Natural killer cell treated with Interleukin-12 subunit alpha and Interleukin-12 subunit beta and Interleukin-15 and Interleukin-18, amount 100 ng/mL, for 72 hours (primary cell): ENCODE results near the gene NFASC. TPM values are rescaled to one million over a fixed set of nuclear protein-coding genes. Genes with fewer than 3 reads are reported as not detected.

ENCODE experiments used
- ATAC-seq, 2 donors: fragments of 150-1000 bp; cut with Tn5 transposase in 1 of 2; sonication (Bioruptor Pico), chemical (Tn5 transposase) in 1 of 2; 2 replicates each; pipeline ENCODE4 v1.10.0; 2021
- DNase-seq: peaks from one replicate; pipeline ENCODE4 v3.0.0; 2022; ENCODE audit warnings: low spot score
- H3K27ac Mint-ChIP-seq, 2 donors: 1 replicate in 1 of 2; 2 replicates in 1 of 2; pipeline ENCODE4 v1.8.0; 2022; ENCODE audit warnings: mixed read lengths in 2 of 2, mild to moderate bottlenecking in 1 of 2, moderate library complexity in 1 of 2
- H3K27me3 Mint-ChIP-seq, 2 donors: 1 replicate in 1 of 2; 2 replicates in 1 of 2; pipeline ENCODE4 v1.8.0; 2022; ENCODE audit warnings: mixed read lengths in 2 of 2
- H3K36me3 Mint-ChIP-seq: one replicate; pipeline ENCODE4 v1.8.0; 2022; ENCODE audit warnings: mixed read lengths
- H3K4me1 Mint-ChIP-seq, 2 donors: 1 replicate in 1 of 2; 2 replicates in 1 of 2; pipeline ENCODE4 v1.8.0; 2022; ENCODE audit warnings: low read depth in 2 of 2, mixed read lengths in 2 of 2, mild to moderate bottlenecking in 1 of 2
- H3K4me3 Mint-ChIP-seq: one replicate; pipeline ENCODE4 v1.8.0; 2022; ENCODE audit warnings: mixed read lengths
- H3K9me3 Mint-ChIP-seq: 2 replicates; pipeline ENCODE4 v1.8.0; 2022; ENCODE audit warnings: mixed read lengths
- total RNA-seq, 2 donors: library from RNA; stranded (reverse); gene quantifications; one replicate each; pipeline ENCODE4 v1.2.3, GENCODE V29; 2022

NFASC gene
- total RNA-seq, 2 donors from 2014 or later, result 0.36 to 0.71 TPM

GRCh38 chr1:204867666-204868339, 2.9 kb upstream of the NFASC start:
- no peak overlapping the region for H3K27ac Mint-ChIP-seq
- no peaks in the 10 kb centered on the region for H3K9me3 Mint-ChIP-seq
- no peak overlapping the region for H3K4me3 Mint-ChIP-seq
- no peak for DNase-seq
- peak in 1 of 2 donors; percentile 38 for ATAC-seq
- no peaks in the 10 kb centered on the region for H3K36me3 Mint-ChIP-seq
- H3K27me3 Mint-ChIP-seq, result peaks cover 3 to 7% of the 10 kb centered on the region in 2 donors
- H3K4me1 Mint-ChIP-seq, result no peaks in the 10 kb centered on the region

GRCh38 chr1:204868340-204868700, 2.3 kb upstream of the NFASC start:
- Mint-ChIP-seq H3K4me1 (no peaks in the 10 kb centered on the region), H3K27ac (no peak overlapping the region), H3K27me3 (peaks cover 3 to 4% of the 10 kb centered on the region in 2 donors), H3K36me3 (no peaks in the 10 kb centered on the region), H3K9me3 (no peaks in the 10 kb centered on the region), H3K4me3 (no peak overlapping the region)
- DNase-seq (no peak), ATAC-seq (peak in 1 of 2 donors; percentile 12)

- Mint-ChIP-seq H3K27me3 (peaks cover 3 to 4% of the 10 kb centered on the region in 2 donors), H3K27ac (no peak overlapping the region), H3K9me3 (no peaks in the 10 kb centered on the region), H3K36me3 (no peaks in the 10 kb centered on the region), H3K4me1 (no peaks in the 10 kb centered on the region), H3K4me3 (no peak overlapping the region)
- ATAC-seq, result no peak
- no peak for DNase-seq
Measured at GRCh38 chr1:204869097-204869496, 1.6 kb upstream of the NFASC start.

- DNase-seq, result no peak
- no peak for ATAC-seq
- no peaks in the 10 kb centered on the region for H3K9me3 Mint-ChIP-seq
Measured at GRCh38 chr1:204871405-204872037, 859 bp downstream of the NFASC start.

GRCh38 chr1:204872262-204872881, 1.7 kb downstream of the NFASC start:
- H3K4me1 Mint-ChIP-seq, result no peaks in the 10 kb centered on the region
- no peak overlapping the region for H3K27ac Mint-ChIP-seq
- H3K9me3 Mint-ChIP-seq, result no peaks in the 10 kb centered on the region
- H3K4me3 Mint-ChIP-seq, result no peak overlapping the region
- H3K36me3 Mint-ChIP-seq, result no peaks in the 10 kb centered on the region
- ATAC-seq (no peak), DNase-seq (no peak)
- peaks cover 17 to 19% of the 10 kb centered on the region in 2 donors for H3K27me3 Mint-ChIP-seq

More at GRCh38 chr1:204871405-204872037, 859 bp downstream of the NFASC start:
- Mint-ChIP-seq H3K4me1 (no peaks in the 10 kb centered on the region), H3K27ac (no peak overlapping the region), H3K27me3 (peaks cover 11% of the 10 kb centered on the region in 2 donors), H3K36me3 (no peaks in the 10 kb centered on the region), H3K4me3 (no peak overlapping the region)

GRCh38 chr1:204873176-204873575, 2.5 kb downstream of the NFASC start:
- H3K27me3 Mint-ChIP-seq, result peaks cover 17 to 27% of the 10 kb centered on the region in 2 donors
- H3K9me3 Mint-ChIP-seq, result no peaks in the 10 kb centered on the region
- ATAC-seq, result no peak
- DNase-seq, result no peak
- H3K4me3 Mint-ChIP-seq, result no peak overlapping the region
- no peak overlapping the region for H3K27ac Mint-ChIP-seq
- no peaks in the 10 kb centered on the region for H3K36me3 Mint-ChIP-seq
- H3K4me1 Mint-ChIP-seq, result no peaks in the 10 kb centered on the region

GRCh38 chr1:204873714-204874113, 3.1 kb downstream of the NFASC start:
- no peak overlapping the region for H3K4me3 Mint-ChIP-seq
- DNase-seq (no peak), ATAC-seq (peak in 1 of 2 donors; percentile 40)
- H3K27me3 Mint-ChIP-seq, result peaks cover 21 to 31% of the 10 kb centered on the region in 2 donors
- no peaks in the 10 kb centered on the region for H3K4me1 Mint-ChIP-seq
- H3K9me3 Mint-ChIP-seq, result no peaks in the 10 kb centered on the region
- H3K27ac Mint-ChIP-seq, result no peak overlapping the region
- no peaks in the 10 kb centered on the region for H3K36me3 Mint-ChIP-seq

GRCh38 chr1:204874274-204874673, 3.6 kb downstream of the NFASC start:
- Mint-ChIP-seq H3K4me3 (no peak overlapping the region), H3K9me3 (no peaks in the 10 kb centered on the region), H3K4me1 (no peaks in the 10 kb centered on the region), H3K27me3 (peaks cover 20 to 31% of the 10 kb centered on the region in 2 donors), H3K36me3 (no peaks in the 10 kb centered on the region), H3K27ac (no peak overlapping the region)
- no peak for ATAC-seq
- DNase-seq, result no peak

- H3K4me1 Mint-ChIP-seq, result no peaks in the 10 kb centered on the region
- H3K4me3 Mint-ChIP-seq, result no peak overlapping the region
- H3K9me3 Mint-ChIP-seq, result no peaks in the 10 kb centered on the region
- DNase-seq, result no peak
- no peak for ATAC-seq
- H3K27ac Mint-ChIP-seq, result no peak overlapping the region
- no peaks in the 10 kb centered on the region for H3K36me3 Mint-ChIP-seq
- peaks cover 23 to 31% of the 10 kb centered on the region in 2 donors for H3K27me3 Mint-ChIP-seq
Measured at GRCh38 chr1:204875255-204875654, 4.6 kb downstream of the NFASC start.

- Mint-ChIP-seq H3K36me3 (no peaks in the 10 kb centered on the region), H3K9me3 (no peaks in the 10 kb centered on the region), H3K27me3 (peaks cover 23 to 31% of the 10 kb centered on the region in 2 donors)
Measured at GRCh38 chr1:204878621-204879234, 8.1 kb downstream of the NFASC start.

GRCh38 chr1:204879351-204879750, 8.7 kb downstream of the NFASC start:
- H3K27ac Mint-ChIP-seq, result no peak overlapping the region
- no peaks in the 10 kb centered on the region for H3K9me3 Mint-ChIP-seq
- H3K36me3 Mint-ChIP-seq, result no peaks in the 10 kb centered on the region
- H3K4me1 Mint-ChIP-seq, result no peaks in the 10 kb centered on the region
- H3K4me3 Mint-ChIP-seq, result no peak overlapping the region
- DNase-seq, result no peak
- ATAC-seq, result no peak
- peaks cover 23 to 32% of the 10 kb centered on the region in 2 donors for H3K27me3 Mint-ChIP-seq

More at GRCh38 chr1:204878621-204879234, 8.1 kb downstream of the NFASC start:
- no peak overlapping the region for H3K4me3 Mint-ChIP-seq
- H3K4me1 Mint-ChIP-seq, result no peaks in the 10 kb centered on the region
- no peak overlapping the region for H3K27ac Mint-ChIP-seq
- DNase-seq (no peak), ATAC-seq (no peak)

- no peaks in the 10 kb centered on the region for H3K4me1 Mint-ChIP-seq
Measured at GRCh38 chr1:204880906-204881305, 10.2 kb downstream of the NFASC start.

GRCh38 chr1:204882479-204882878, 11.8 kb downstream of the NFASC start:
- Mint-ChIP-seq H3K36me3 (no peaks in the 10 kb centered on the region), H3K9me3 (no peaks in the 10 kb centered on the region), H3K4me1 (no peaks in the 10 kb centered on the region), H3K27me3 (peaks cover 17 to 27% of the 10 kb centered on the region in 2 donors), H3K27ac (no peak overlapping the region), H3K4me3 (no peak overlapping the region)
- DNase-seq, result no peak
- no peak for ATAC-seq

More at GRCh38 chr1:204880906-204881305, 10.2 kb downstream of the NFASC start:
- Mint-ChIP-seq H3K36me3 (no peaks in the 10 kb centered on the region), H3K27ac (no peak overlapping the region), H3K9me3 (no peaks in the 10 kb centered on the region), H3K4me3 (no peak overlapping the region), H3K27me3 (peaks cover 20 to 32% of the 10 kb centered on the region in 2 donors)
- peak; percentile 39 to 52 for ATAC-seq
- DNase-seq, result no peak

GRCh38 chr1:204883405-204883804, 12.7 kb downstream of the NFASC start:
- no peaks in the 10 kb centered on the region for H3K36me3 Mint-ChIP-seq
- no peak for DNase-seq
- ATAC-seq, result peak in 1 of 2 donors; percentile 5
- no peak overlapping the region for H3K4me3 Mint-ChIP-seq
- H3K27ac Mint-ChIP-seq, result no peak overlapping the region
- H3K27me3 Mint-ChIP-seq, result peaks cover 20 to 25% of the 10 kb centered on the region in 2 donors
- H3K9me3 Mint-ChIP-seq, result no peaks in the 10 kb centered on the region
- no peaks in the 10 kb centered on the region for H3K4me1 Mint-ChIP-seq
